Lung (tissue), 12 donors: ENCODE measurements around the gene PAK4. TPM values are rescaled to one million over a fixed set of nuclear protein-coding genes. Genes with fewer than 3 reads are reported as not detected.
A peak's percentile ranks its signal among the peaks of the same experiment; 100 is the strongest.

ENCODE experiments used
- ATAC-seq: fragments of 200-7000 bp; cut with Tn5 transposase; one replicate; pipeline ENCODE4 v1.9.1; 2020; ENCODE audit warnings: moderate number of reproducible peaks; ENCODE audit not compliant: insufficient read depth, low FRiP score
- DNase-seq, 3 donors: peaks; one replicate each; pipeline ENCODE4 v3.0.0-alpha.2; 2013 to 2017
- H3K27ac ChIP-seq, 2 donors: one replicate each; pipeline ENCODE4 v1.5.1; 2013; ENCODE audit warnings: mild to moderate bottlenecking in 2 of 2, moderate library complexity in 2 of 2, control low read depth in 1 of 2, inconsistent platforms in 1 of 2, low read depth in 1 of 2, low read length in 1 of 2
- H3K27me3 ChIP-seq, 3 donors: one replicate each; pipeline ENCODE4 v1.5.1; 2013; ENCODE audit warnings: low read length in 2 of 3; ENCODE audit not compliant: control insufficient read depth in 3 of 3, insufficient read depth in 3 of 3
- H3K36me3 ChIP-seq, 4 donors: one replicate each; pipeline ENCODE4 v1.5.1; 2013; ENCODE audit warnings: low read length in 4 of 4, mild to moderate bottlenecking in 1 of 4, moderate library complexity in 1 of 4; ENCODE audit not compliant: control insufficient read depth in 4 of 4, insufficient read depth in 4 of 4
- H3K4me1 ChIP-seq, 5 donors: one replicate each; pipeline ENCODE4 v1.5.1; 2013; ENCODE audit warnings: low read length in 5 of 5, mild to moderate bottlenecking in 2 of 5, moderate library complexity in 1 of 5; ENCODE audit not compliant: control insufficient read depth in 5 of 5, insufficient read depth in 5 of 5
- H3K4me3 ChIP-seq: one replicate; pipeline ENCODE4 v1.5.1; 2013; ENCODE audit warnings: mild to moderate bottlenecking, control low read depth, moderate library complexity
- H3K9ac ChIP-seq, 2 donors: one replicate each; pipeline ENCODE4 v1.5.1; 2013; ENCODE audit warnings: low read length in 2 of 2, control low read depth in 1 of 2; ENCODE audit not compliant: insufficient read depth in 1 of 2
- H3K9me3 ChIP-seq, 4 donors: one replicate each; pipeline ENCODE4 v1.5.1; 2013; ENCODE audit warnings: low read length in 3 of 4, mild to moderate bottlenecking in 1 of 4, moderate library complexity in 1 of 4; ENCODE audit not compliant: control insufficient read depth in 4 of 4, insufficient read depth in 3 of 4
- CTCF ChIP-seq: IDR thresholded peaks from 2 replicates; pipeline ENCODE4 v1.5.1; 2012; ENCODE audit warnings: mild to moderate bottlenecking; ENCODE audit errors: control extremely low read depth, extremely low read depth
- WGBS, 2 donors: extraction: QIAGEN DNeasy Blood & Tissue Kit; methylation state at CpG; one replicate each; pipeline ENCODE4 v1.1.7; 2013; 5-methylcytosine and 5-hydroxymethylcytosine counted together
- polyA plus RNA-seq, 2 donors: library from polyadenylated mRNA; stranded (reverse); fragments of 200-250 nt; gene quantifications; one replicate each; pipeline ENCODE4 v1.2.1, GENCODE V29; 2013
- total RNA-seq, 2 donors: library from RNA; depleted of rRNA in 1 of 2; stranded (reverse); fragments of >200 nt in 1 of 2; gene quantifications; one replicate each; pipeline ENCODE4 v1.2.1, GENCODE V29; 2014 to 2021
- donor health status: control.
- donor health status: control.
- donor health status: Bipolar disorder and iron deficiency.
- donor health status: healthy.
- donor health status: DM: yes; HTN: yes; CAD: no.

Gene PAK4
- total and polyA plus RNA-seq, 4 donors, result 23.2 to 60.8 (median 36.7) TPM

- 86 to 91% methylated on average over 2 of the region's 2 CpGs for WGBS, 2 donors
- DNase-seq (no peak), ATAC-seq (no peak)
- Histone ChIP-seq H3K4me1 (peaks cover 0 to 3% (median 0%) of the 10 kb centered on the region in 5 donors), H3K36me3 (no peaks in the 10 kb centered on the region), H3K27me3 (peaks cover 0 to 17% (median 10%) of the 10 kb centered on the region in 3 donors), H3K9ac (no peak overlapping the region), H3K9me3 (no peaks in the 10 kb centered on the region), H3K4me3 (no peak overlapping the region), H3K27ac (no peak overlapping the region)
- TF ChIP-seq CTCF, result no peak
These were observed 67.3 kb downstream of the PAK4 start for GRCh38 chr19:39192846-39193245.

- ATAC-seq, result no peak
These were observed 68.2 kb downstream of the PAK4 start for GRCh38 chr19:39193803-39194202.

GRCh38 chr19:39194832-39195542 is 69.4 kb downstream of the PAK4 start:
- no peak overlapping the region for H3K27ac ChIP-seq
- no peaks in the 10 kb centered on the region for H3K36me3 ChIP-seq
- no peak for TF ChIP-seq CTCF
- peaks cover 0 to 24% (median 14%) of the 10 kb centered on the region in 3 donors for H3K27me3 ChIP-seq
- no peak overlapping the region for H3K9ac ChIP-seq
- H3K4me1 ChIP-seq, result peaks cover 0 to 3% (median 0%) of the 10 kb centered on the region in 5 donors
- H3K9me3 ChIP-seq, result no peaks in the 10 kb centered on the region
- DNase-seq (peak in 1 of 3 donors; percentile 21), ATAC-seq (no peak)
- H3K4me3 ChIP-seq, result no peak overlapping the region
- WGBS, 2 donors, result 52 to 53% methylated on average over 9 of the region's 9 CpGs

More at GRCh38 chr19:39193803-39194202, 68.2 kb downstream of the PAK4 start:
- DNase-seq, result no peak
- TF ChIP-seq CTCF, result no peak
- Histone ChIP-seq H3K36me3 (no peaks in the 10 kb centered on the region), H3K4me3 (no peak overlapping the region), H3K4me1 (peaks cover 0 to 3% (median 0%) of the 10 kb centered on the region in 5 donors), H3K27ac (no peak overlapping the region), H3K27me3 (peaks cover 0 to 23% (median 14%) of the 10 kb centered on the region in 3 donors), H3K9ac (no peak overlapping the region), H3K9me3 (no peaks in the 10 kb centered on the region)
- 27 to 76% methylated on average over 8 of the region's 8 CpGs for WGBS, 2 donors
